K562 (cell line): Measurements from ENCODE around the gene SCRN2.

ENCODE experiments used
- HDAC1 ChIP-seq, 2 experiments: fragments of 450-650 bp; IDR thresholded peaks; 2 replicates each; pipeline ENCODE4 v1.6.1; 2016 to 2017; ENCODE audit warnings: inconsistent platforms in 1 of 2, mild to moderate bottlenecking in 1 of 2, moderate library complexity in 1 of 2
- MAZ ChIP-seq, 2 experiments: fragments of 450-650 bp in 1 of 2; sonication (generic) in 1 of 2; formaldehyde crosslinking; IDR thresholded peaks in 1 of 2; conservative IDR thresholded peaks in 1 of 2; 2 replicates each; pipeline versions ENCODE4 v1.4.0 to v1.5.0; 2020; ENCODE audit warnings: mild to moderate bottlenecking in 1 of 2, missing genetic modification reagents in 1 of 2
- POLR3A ChIP-seq: IDR thresholded peaks from 2 replicates; pipeline ENCODE4 v1.6.1; 2011; ENCODE audit warnings: borderline replicate concordance, mild to moderate bottlenecking, moderate library complexity; ENCODE audit not compliant: insufficient read length, insufficient read depth; ENCODE audit errors: extremely low read depth
- SP1 ChIP-seq: sonication (generic); formaldehyde crosslinking; IDR thresholded peaks from 2 replicates; pipeline ENCODE4 v1.8.1; 2022; ENCODE audit warnings: mild to moderate bottlenecking, missing genetic modification reagents
- TF ChIP-seq, protein P1 (sequence below): fragments of 450-650 bp; IDR thresholded peaks from 2 replicates; pipeline ENCODE4 v1.6.1; 2018; ENCODE audit not compliant: partially characterized antibody
- TF ChIP-seq, protein P2 (sequence below), 3 experiments: IDR thresholded peaks in 2 of 3; conservative IDR thresholded peaks in 1 of 3; 2 replicates each; pipeline ENCODE4 v1.5.1; 2011 to 2012; ENCODE audit warnings: low read length in 3 of 3, mild to moderate bottlenecking in 3 of 3, control low read depth in 2 of 3, improper control_type of control experiment in 1 of 3, inconsistent platforms in 1 of 3, low read depth in 1 of 3, mixed read lengths in 1 of 3, moderate library complexity in 1 of 3; ENCODE audit not compliant: insufficient read depth in 2 of 3

DNA sequence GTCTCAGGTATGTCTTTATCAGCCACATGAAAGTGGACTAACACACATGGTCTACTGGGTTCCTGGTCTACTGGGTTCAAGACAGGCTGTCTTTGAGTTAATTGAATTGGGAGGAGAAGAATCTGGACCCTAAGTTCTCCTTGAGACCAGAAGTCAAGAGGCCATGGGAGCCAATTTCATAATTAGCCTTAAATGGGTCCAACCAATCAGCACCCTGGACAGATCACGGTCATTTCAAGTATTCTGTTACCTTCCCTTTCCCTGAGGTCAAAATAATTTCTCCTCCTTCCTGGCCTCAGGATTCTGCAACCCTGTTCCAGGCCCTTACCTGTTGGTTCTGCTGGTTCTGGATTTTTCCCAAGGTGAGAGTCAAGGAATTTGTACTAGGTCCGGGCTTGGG is 43.3 kb downstream of the SCRN2 start:
- no peak for TF ChIP-seq MAZ (CRISPR knock-in tag; conservative IDR thresholded peaks at IDR 0.05 in 1 of 2, IDR thresholded peaks at IDR 0.05 in 1 of 2)
- no peak for TF ChIP-seq SP1 (CRISPR knock-in tag)
- TF ChIP-seq, protein P1, sequence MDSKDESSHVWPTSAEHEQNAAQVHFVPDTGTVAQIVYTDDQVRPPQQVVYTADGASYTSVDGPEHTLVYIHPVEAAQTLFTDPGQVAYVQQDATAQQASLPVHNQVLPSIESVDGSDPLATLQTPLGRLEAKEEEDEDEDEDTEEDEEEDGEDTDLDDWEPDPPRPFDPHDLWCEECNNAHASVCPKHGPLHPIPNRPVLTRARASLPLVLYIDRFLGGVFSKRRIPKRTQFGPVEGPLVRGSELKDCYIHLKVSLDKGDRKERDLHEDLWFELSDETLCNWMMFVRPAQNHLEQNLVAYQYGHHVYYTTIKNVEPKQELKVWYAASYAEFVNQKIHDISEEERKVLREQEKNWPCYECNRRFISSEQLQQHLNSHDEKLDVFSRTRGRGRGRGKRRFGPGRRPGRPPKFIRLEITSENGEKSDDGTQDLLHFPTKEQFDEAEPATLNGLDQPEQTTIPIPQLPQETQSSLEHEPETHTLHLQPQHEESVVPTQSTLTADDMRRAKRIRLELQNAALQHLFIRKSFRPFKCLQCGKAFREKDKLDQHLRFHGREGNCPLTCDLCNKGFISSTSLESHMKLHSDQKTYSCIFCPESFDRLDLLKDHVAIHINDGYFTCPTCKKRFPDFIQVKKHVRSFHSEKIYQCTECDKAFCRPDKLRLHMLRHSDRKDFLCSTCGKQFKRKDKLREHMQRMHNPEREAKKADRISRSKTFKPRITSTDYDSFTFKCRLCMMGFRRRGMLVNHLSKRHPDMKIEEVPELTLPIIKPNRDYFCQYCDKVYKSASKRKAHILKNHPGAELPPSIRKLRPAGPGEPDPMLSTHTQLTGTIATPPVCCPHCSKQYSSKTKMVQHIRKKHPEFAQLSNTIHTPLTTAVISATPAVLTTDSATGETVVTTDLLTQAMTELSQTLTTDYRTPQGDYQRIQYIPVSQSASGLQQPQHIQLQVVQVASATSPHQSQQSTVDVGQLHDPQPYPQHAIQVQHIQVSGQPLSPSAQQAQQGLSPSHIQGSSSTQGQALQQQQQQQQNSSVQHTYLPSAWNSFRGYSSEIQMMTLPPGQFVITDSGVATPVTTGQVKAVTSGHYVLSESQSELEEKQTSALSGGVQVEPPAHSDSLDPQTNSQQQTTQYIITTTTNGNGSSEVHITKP, result no peak
- no peak for TF ChIP-seq POLR3A
- TF ChIP-seq HDAC1 (IDR thresholded peaks at IDR 0.05), result no peak
- TF ChIP-seq, protein P2, sequence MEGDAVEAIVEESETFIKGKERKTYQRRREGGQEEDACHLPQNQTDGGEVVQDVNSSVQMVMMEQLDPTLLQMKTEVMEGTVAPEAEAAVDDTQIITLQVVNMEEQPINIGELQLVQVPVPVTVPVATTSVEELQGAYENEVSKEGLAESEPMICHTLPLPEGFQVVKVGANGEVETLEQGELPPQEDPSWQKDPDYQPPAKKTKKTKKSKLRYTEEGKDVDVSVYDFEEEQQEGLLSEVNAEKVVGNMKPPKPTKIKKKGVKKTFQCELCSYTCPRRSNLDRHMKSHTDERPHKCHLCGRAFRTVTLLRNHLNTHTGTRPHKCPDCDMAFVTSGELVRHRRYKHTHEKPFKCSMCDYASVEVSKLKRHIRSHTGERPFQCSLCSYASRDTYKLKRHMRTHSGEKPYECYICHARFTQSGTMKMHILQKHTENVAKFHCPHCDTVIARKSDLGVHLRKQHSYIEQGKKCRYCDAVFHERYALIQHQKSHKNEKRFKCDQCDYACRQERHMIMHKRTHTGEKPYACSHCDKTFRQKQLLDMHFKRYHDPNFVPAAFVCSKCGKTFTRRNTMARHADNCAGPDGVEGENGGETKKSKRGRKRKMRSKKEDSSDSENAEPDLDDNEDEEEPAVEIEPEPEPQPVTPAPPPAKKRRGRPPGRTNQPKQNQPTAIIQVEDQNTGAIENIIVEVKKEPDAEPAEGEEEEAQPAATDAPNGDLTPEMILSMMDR (IDR thresholded peaks at IDR 0.05 in 2 of 3, conservative IDR thresholded peaks at IDR 0.05 in 1 of 3; ENCODE audit: insufficient read depth in 2 of 3, low read depth in 1 of 3, low read length in 3 of 3), result no peak
